B cell (primary cell): Measurements from ENCODE around the gene ZNF672. TPM values are rescaled to one million over a fixed set of nuclear protein-coding genes. Genes with fewer than 3 reads are reported as not detected.

ENCODE experiments used
- ATAC-seq: fragments of 200-7000 bp; cut with Tn5 transposase; one replicate; pipeline ENCODE4 v1.10.0; 2021; ENCODE audit warnings: low read depth, mild to moderate bottlenecking, moderate number of reproducible peaks, moderate library complexity
- CTCF ChIA-PET: fragments of 350-600 bp; sonication (Branson Sonifier 250); formaldehyde crosslinking; loops from one replicate; lab custom pipeline; 2021; ENCODE audit warnings: antibody characterized with exemption, inconsistent platforms; lab: Charles Lee
- POLR2A ChIA-PET: fragments of 350-600 bp; sonication (Branson Sonifier 250); formaldehyde crosslinking; loops from one replicate; lab custom pipeline; 2021; ENCODE audit warnings: antibody characterized with exemption; lab: Charles Lee
- DNase-seq: peaks from one replicate; pipeline ENCODE4 v3.0.0; 2013
- H2AFZ ChIP-seq: 2 replicates; pipeline ENCODE4 v1.6.1; 2012; ENCODE audit warnings: mild to moderate bottlenecking, low read depth, low read length; ENCODE audit not compliant: insufficient read depth, poor library complexity, severe bottlenecking
- H3K27ac ChIP-seq, 2 donors: 1 replicate in 1 of 2; 2 replicates in 1 of 2; pipeline ENCODE4 v1.5.1; 2012 to 2013; ENCODE audit warnings: low read length in 2 of 2, mild to moderate bottlenecking in 2 of 2, moderate library complexity in 1 of 2
- H3K27me3 ChIP-seq, 4 experiments: fragments of 200-600 bp in 1 of 4; sonication (generic) in 1 of 4; replicated peaks in 1 of 4; 1 replicate in 2 of 4; 2 replicates in 2 of 4; pipeline versions ENCODE4 v1.6.1 to v1.7.0; 2013 to 2016; ENCODE audit warnings: low read length in 3 of 4, mild to moderate bottlenecking in 2 of 4, mixed read lengths in 1 of 4, moderate library complexity in 1 of 4; ENCODE audit not compliant: insufficient read depth in 4 of 4, control insufficient read depth in 3 of 4; ENCODE audit errors: control extremely low read depth in 1 of 4
- H3K36me3 ChIP-seq, 2 experiments: replicated peaks in 1 of 2; 1 replicate in 1 of 2; 2 replicates in 1 of 2; pipeline versions ENCODE4 v1.6.1 to v1.7.1; 2013; ENCODE audit warnings: low read length in 1 of 2; ENCODE audit not compliant: insufficient read depth in 2 of 2, control insufficient read depth in 1 of 2; ENCODE audit errors: control extremely low read depth in 1 of 2, extremely low read depth in 1 of 2
- H3K4me1 ChIP-seq, 2 donors: fragments of 200-600 bp in 1 of 2; sonication (generic) in 1 of 2; 1 replicate in 1 of 2; 2 replicates in 1 of 2; pipeline versions ENCODE4 v1.5.1 to v1.6.1; 2013 to 2017; ENCODE audit warnings: low read length in 2 of 2; ENCODE audit not compliant: control insufficient read depth in 2 of 2, insufficient read depth in 2 of 2
- H3K4me2 ChIP-seq: replicated peaks from 2 replicates; pipeline ENCODE3; 2012; ENCODE audit warnings: mild to moderate bottlenecking, low read depth, low read length; ENCODE audit not compliant: poor library complexity, severe bottlenecking
- H3K4me3 ChIP-seq, 5 experiments: fragments of 200-600 bp in 1 of 5; sonication (generic) in 1 of 5; 1 replicate in 3 of 5; 2 replicates in 2 of 5; pipeline versions ENCODE4 v1.5.1 to v1.7.0; 2011 to 2016; ENCODE audit warnings: low read length in 4 of 5, mild to moderate bottlenecking in 4 of 5, low read depth in 2 of 5, control low read depth in 1 of 5, moderate library complexity in 1 of 5; ENCODE audit not compliant: insufficient read depth in 1 of 5; ENCODE audit errors: control extremely low read depth in 1 of 5, extremely low read depth in 1 of 5
- H3K79me2 ChIP-seq: fragments of 200-600 bp; sonication (generic); one replicate; pipeline ENCODE4 v1.6.0; 2016; ENCODE audit warnings: low read length; ENCODE audit not compliant: control insufficient read depth, insufficient read depth
- H3K9ac ChIP-seq: fragments of 200-600 bp; sonication (generic); 2 replicates; pipeline ENCODE4 v1.6.1; 2017; ENCODE audit warnings: mild to moderate bottlenecking, low read length, moderate library complexity
- H3K9me3 ChIP-seq, 3 donors: one replicate each; pipeline versions ENCODE4 v1.6.1 to v1.7.1; 2013; ENCODE audit warnings: low read length in 2 of 3; ENCODE audit not compliant: control insufficient read depth in 2 of 3, insufficient read depth in 1 of 3; ENCODE audit errors: control extremely low read depth in 1 of 3
- H4K20me1 ChIP-seq: 2 replicates; pipeline ENCODE4 v1.6.0; 2012; ENCODE audit warnings: mild to moderate bottlenecking, low read length; ENCODE audit not compliant: insufficient read depth, control insufficient read depth, poor library complexity, severe bottlenecking
- H3K27ac Mint-ChIP-seq: one replicate; pipeline ENCODE4 v1.8.0; 2021; ENCODE audit warnings: mixed read lengths
- H3K27me3 Mint-ChIP-seq: one replicate; pipeline ENCODE4 v1.8.0; 2021; ENCODE audit warnings: mixed read lengths
- H3K4me1 Mint-ChIP-seq: one replicate; pipeline ENCODE4 v1.8.0; 2021; ENCODE audit warnings: mixed read lengths
- H3K4me3 Mint-ChIP-seq: one replicate; pipeline ENCODE4 v1.8.0; 2021; ENCODE audit warnings: mixed read lengths
- H3K9me3 Mint-ChIP-seq: one replicate; pipeline ENCODE4 v1.8.0; 2022; ENCODE audit warnings: mixed read lengths; ENCODE audit not compliant: insufficient read depth
- CTCF ChIP-seq: fragments of 200-600 bp; IDR thresholded peaks from one replicate; pipeline ENCODE4 v1.8.0; 2022; ENCODE audit warnings: antibody characterized with exemption, mild to moderate bottlenecking
- EZH2 ChIP-seq: IDR thresholded peaks from 2 replicates; pipeline ENCODE4 v1.6.1; 2012; ENCODE audit warnings: borderline replicate concordance, low read depth, mild to moderate bottlenecking, moderate library complexity, low read length; ENCODE audit not compliant: insufficient read depth, poor library complexity, severe bottlenecking
- WGBS: methylation state at CpG from one replicate; pipeline ENCODE4 v1.1.5; 2013; ENCODE audit warnings: missing lambda C conversion rate; ENCODE audit not compliant: insufficient coverage; 5-methylcytosine and 5-hydroxymethylcytosine counted together
- intact Hi-C: fragments of 100-400 bp; cut with micrococcal nuclease; formaldehyde crosslinking; loops from one replicate; pipeline ENCODE4 v1.10.0; 2022
- polyA plus RNA-seq: library from polyadenylated mRNA; depleted of rRNA; stranded (reverse); fragments of >200 nt; gene quantifications from 2 replicates; pipeline ENCODE4 v1.2.3, GENCODE V29; 2012
- total RNA-seq, 2 donors: library from RNA; stranded (reverse); fragments of 120-200 nt in 1 of 2; gene quantifications; 1 replicate in 1 of 2; 2 replicates in 1 of 2; pipeline versions ENCODE4 v1.2.3 to v1.2.4, GENCODE V29; 2013 to 2022

Gene ZNF672
- total and polyA plus RNA-seq, 2 donors (not counting 1 experiment from before 2014, with no cell fraction given) = 46.4 to 56.3 TPM

GRCh38 chr1:248853663-248854375 lies 15.8 kb downstream of the ZNF672 start:
- Mint-ChIP-seq H3K4me3 (no peak overlapping the region), H3K9me3 (no peaks in the 10 kb centered on the region), H3K4me1 (peaks cover 32% of the 10 kb centered on the region), H3K27ac (peak overlapping the region; percentile 76), H3K27me3 (no peaks in the 10 kb centered on the region)
- no peak overlapping the region for H2AFZ ChIP-seq
- H3K79me2 ChIP-seq = peaks cover 14% of the 10 kb centered on the region
- no peak for TF ChIP-seq CTCF
- no peak for TF ChIP-seq EZH2
- 80% methylated on average over 4 of the region's 8 CpGs for WGBS
- H3K9ac ChIP-seq = no peak overlapping the region
- peaks cover 19% of the 10 kb centered on the region for H4K20me1 ChIP-seq
- H3K9me3 ChIP-seq = no peaks in the 10 kb centered on the region
- ATAC-seq (no peak), DNase-seq (peak; percentile 27)
- intact Hi-C loops = no loop called here
- CTCF ChIA-PET = no interaction called here
- peaks cover 3 to 26% of the 10 kb centered on the region in 2 experiments for H3K36me3 ChIP-seq
- H3K4me1 ChIP-seq = peaks cover 22 to 38% of the 10 kb centered on the region in 2 donors
- no peak overlapping the region for H3K27ac ChIP-seq
- POLR2A ChIA-PET = no interaction called here
- no peaks in the 10 kb centered on the region for H3K27me3 ChIP-seq
- H3K4me2 ChIP-seq = no peak overlapping the region
- H3K4me3 ChIP-seq = no peak overlapping the region

GRCh38 chr1:248855580-248855979 lies 17.6 kb downstream of the ZNF672 start:
- Histone ChIP-seq H2AFZ (no peak overlapping the region), H3K4me3 (no peak overlapping the region), H3K27ac (no peak overlapping the region), H3K4me2 (no peak overlapping the region), H3K4me1 (peaks cover 29 to 47% of the 10 kb centered on the region in 2 donors), H3K79me2 (peaks cover 14% of the 10 kb centered on the region), H3K9ac (no peak overlapping the region), H3K27me3 (no peaks in the 10 kb centered on the region), H3K9me3 (no peaks in the 10 kb centered on the region), H4K20me1 (peaks cover 7% of the 10 kb centered on the region), H3K36me3 (peaks cover 0 to 10% of the 10 kb centered on the region in 2 experiments)
- Mint-ChIP-seq H3K4me1 (peaks cover 45% of the 10 kb centered on the region), H3K9me3 (no peaks in the 10 kb centered on the region), H3K4me3 (no peak overlapping the region), H3K27ac (no peak overlapping the region), H3K27me3 (no peaks in the 10 kb centered on the region)
- WGBS = 96% methylated on average over 6 of the region's 6 CpGs
- ATAC-seq = no peak
- no peak for TF ChIP-seq CTCF
- TF ChIP-seq EZH2 = no peak
- POLR2A ChIA-PET = no interaction called here
- DNase-seq = peak; percentile 9
- CTCF ChIA-PET = no interaction called here
- intact Hi-C loops = no loop called here
